IMR-90 (cell line): ENCODE results near the gene EXOC6B. TPM values are rescaled to one million over a fixed set of nuclear protein-coding genes. Genes with fewer than 3 reads are reported as not detected.
A peak's percentile ranks its signal among the peaks of the same experiment; 100 is the strongest.

Source experiments
- ATAC-seq: fragments of 200-7000 bp; cut with Tn5 transposase; 2 replicates; pipeline ENCODE4 v1.9.1; 2020; ENCODE audit warnings: low read depth, mild to moderate bottlenecking, moderate library complexity
- BruUV-seq: library from RNA; stranded (reverse); fragments of 400-500 nt; replicated peaks from 2 replicates; lab custom pipeline; 2021; lab: Mats Ljungman, UMichigan
- CTCF ChIA-PET: fragments of 300-600 bp; formaldehyde crosslinking; extraction: SDS; loops from one replicate; lab custom pipeline; 2021; ENCODE audit warnings: antibody characterized with exemption; lab: Yijun Ruan, JAX
- POLR2A ChIA-PET: fragments of 300-600 bp; sonication (Branson Sonifier 250); formaldehyde crosslinking; loops from one replicate; lab custom pipeline; 2022; ENCODE audit warnings: antibody characterized with exemption; ENCODE audit not compliant: unreplicated experiment; lab: Charles Lee
- DNase-seq: peaks from one replicate; pipeline ENCODE4 v3.0.0; 2013
- H2AFZ ChIP-seq: replicated peaks from 2 replicates; pipeline ENCODE3; 2013; ENCODE audit warnings: low read length, mild to moderate bottlenecking; ENCODE audit not compliant: poor library complexity
- H2AK5ac ChIP-seq: 2 replicates; pipeline ENCODE4 v1.6.1; 2013; ENCODE audit warnings: low read depth, low read length, inconsistent platforms
- H2AK9ac ChIP-seq: replicated peaks from 2 replicates; pipeline ENCODE3; 2013; ENCODE audit warnings: mild to moderate bottlenecking, low read depth, low read length, moderate library complexity; ENCODE audit not compliant: poor library complexity
- H2BK120ac ChIP-seq: 2 replicates; pipeline ENCODE4 v1.6.1; 2013; ENCODE audit warnings: low read depth, low read length, inconsistent platforms
- H2BK15ac ChIP-seq: 3 replicates; pipeline ENCODE4 v1.6.1; 2013; ENCODE audit warnings: low read depth, low read length, inconsistent platforms
- H2BK20ac ChIP-seq: 2 replicates; pipeline ENCODE4 v1.6.1; 2013; ENCODE audit warnings: low read depth, mild to moderate bottlenecking, inconsistent platforms, low read length, moderate library complexity
- H2BK5ac ChIP-seq: 2 replicates; pipeline ENCODE4 v1.6.1; 2013; ENCODE audit warnings: mild to moderate bottlenecking, low read depth, low read length, inconsistent platforms; ENCODE audit not compliant: poor library complexity, severe bottlenecking
- H3K14ac ChIP-seq: replicated peaks from 2 replicates; pipeline ENCODE4 v1.6.1; 2013; ENCODE audit warnings: low read depth, low read length, inconsistent platforms
- H3K18ac ChIP-seq: 2 replicates; pipeline ENCODE4 v1.6.1; 2013; ENCODE audit warnings: low read depth, low read length, control low read depth
- H3K23ac ChIP-seq: 2 replicates; pipeline ENCODE4 v1.6.1; 2013; ENCODE audit warnings: low read depth, low read length, inconsistent platforms
- H3K27ac ChIP-seq: 2 replicates; pipeline ENCODE4 v1.5.1; 2013; ENCODE audit warnings: mild to moderate bottlenecking, control low read depth, low read length; ENCODE audit not compliant: insufficient read depth
- H3K27me3 ChIP-seq: 2 replicates; pipeline ENCODE4 v1.6.1; 2013; ENCODE audit warnings: low read length; ENCODE audit not compliant: control insufficient read depth, insufficient read depth
- H3K36me3 ChIP-seq: 2 replicates; pipeline ENCODE4 v1.6.1; 2013; ENCODE audit warnings: low read length, mixed read lengths; ENCODE audit not compliant: control insufficient read depth, insufficient read depth
- H3K4ac ChIP-seq: 2 replicates; pipeline ENCODE4 v1.6.1; 2013; ENCODE audit warnings: low read depth, low read length, inconsistent platforms
- H3K4me1 ChIP-seq: 2 replicates; pipeline ENCODE4 v1.6.1; 2013; ENCODE audit warnings: low read length, mixed read lengths; ENCODE audit not compliant: control insufficient read depth, insufficient read depth
- H3K4me2 ChIP-seq: 2 replicates; pipeline ENCODE4 v1.6.1; 2013; ENCODE audit warnings: low read depth, mild to moderate bottlenecking, control low read depth, low read length, moderate library complexity
- H3K4me3 ChIP-seq: 2 replicates; pipeline ENCODE4 v1.5.1; 2013; ENCODE audit warnings: low read depth, mild to moderate bottlenecking, control low read depth, low read length, moderate library complexity; ENCODE audit not compliant: insufficient read depth
- H3K56ac ChIP-seq: 2 replicates; pipeline ENCODE4 v1.6.1; 2013; ENCODE audit warnings: low read length, inconsistent platforms; ENCODE audit not compliant: insufficient read depth; ENCODE audit errors: extremely low read depth
- H3K79me1 ChIP-seq, 2 experiments: 2 replicates each; pipeline ENCODE4 v1.6.1; 2013; ENCODE audit warnings: low read length in 2 of 2, inconsistent platforms in 1 of 2, low read depth in 1 of 2
- H3K9ac ChIP-seq: 2 replicates; pipeline ENCODE4 v1.6.1; 2013; ENCODE audit warnings: low read depth, low read length, control low read depth
- H3K9me1 ChIP-seq: 2 replicates; pipeline ENCODE4 v1.6.1; 2013; ENCODE audit warnings: low read length, inconsistent platforms; ENCODE audit not compliant: insufficient read depth
- H3K9me3 ChIP-seq: 2 replicates; pipeline ENCODE4 v1.6.1; 2013; ENCODE audit warnings: low read length; ENCODE audit not compliant: control insufficient read depth, insufficient read depth
- H4K20me1 ChIP-seq: 2 replicates; pipeline ENCODE4 v1.6.1; 2013; ENCODE audit warnings: low read length, inconsistent platforms; ENCODE audit not compliant: insufficient read depth
- H4K5ac ChIP-seq: 2 replicates; pipeline ENCODE4 v1.6.1; 2013; ENCODE audit warnings: mild to moderate bottlenecking, low read depth, low read length, control low read depth
- H4K8ac ChIP-seq, 2 experiments: 2 replicates each; pipeline ENCODE4 v1.6.1; 2013; ENCODE audit warnings: low read depth in 2 of 2, low read length in 2 of 2, control low read depth in 1 of 2, inconsistent platforms in 1 of 2
- H4K91ac ChIP-seq: 2 replicates; pipeline ENCODE4 v1.6.1; 2013; ENCODE audit warnings: low read depth, low read length, inconsistent platforms; ENCODE audit not compliant: insufficient read depth
- ELK1 ChIP-seq: fragments of 150-350 bp; IDR thresholded peaks from 2 replicates; pipeline ENCODE4 v1.6.1; 2016; ENCODE audit warnings: low read depth, mild to moderate bottlenecking, low read length, moderate library complexity, borderline replicate concordance
- RAD21 ChIP-seq: IDR thresholded peaks from 2 replicates; pipeline ENCODE4 v1.6.1; 2012; ENCODE audit warnings: low read length, improper control_type of control experiment
- WGBS, 2 experiments: methylation state at CpG; one replicate each; pipeline versions ENCODE4 v1.1.5 to v1.1.7; 2013; ENCODE audit warnings: missing lambda C conversion rate in 2 of 2; ENCODE audit not compliant: insufficient read length in 1 of 2; ENCODE audit errors: extremely low coverage in 2 of 2; 5-methylcytosine and 5-hydroxymethylcytosine counted together
- dilution Hi-C: fragments of 300-500 bp; cut with HindIII; formaldehyde crosslinking; loops from one replicate; pipeline ENCODE4 v1.14.3; 2018; ENCODE audit warnings: low sequenced_read_pairs; ENCODE audit not compliant: unreplicated experiment
- in situ Hi-C: fragments of 300-500 bp; cut with MboI; formaldehyde crosslinking; loops from 3 replicates; pipeline ENCODE4 v1.14.3; 2019; ENCODE audit warnings: low sequenced_read_pairs, inconsistent platforms, mixed read lengths
- intact Hi-C: fragments of 100-400 bp; cut with micrococcal nuclease; formaldehyde crosslinking; loops from 2 replicates; pipeline ENCODE4 v1.10.0; 2022
- polyA plus RNA-seq, 3 experiments: library from polyadenylated mRNA; depleted of rRNA; stranded (reverse); fragments of >200 nt; gene quantifications; 2 replicates each; pipeline ENCODE4 v1.2.3, GENCODE V29; 2012; ENCODE audit warnings: low replicate concordance in 1 of 3
- total RNA-seq: library from RNA; depleted of rRNA; stranded (reverse); fragments of >200 nt; gene quantifications from 2 replicates; pipeline ENCODE4 v1.2.3, GENCODE V29; 2012

Gene EXOC6B
- total and polyA plus RNA-seq, 2 of the 4 experiments (the other 2 are of a cell fraction) = 10.2 to 29.4 TPM

GRCh38 chr2:72681016-72681995, 144.5 kb downstream of the EXOC6B start:
- Histone ChIP-seq H3K4me2 (no peak overlapping the region), H4K91ac (no peak overlapping the region), H3K9me1 (peaks cover 2% of the 10 kb centered on the region; the same call in 1 of the 2 replicates), H3K4ac (no peak overlapping the region), H3K23ac (no peak overlapping the region), H2BK5ac (no peak overlapping the region), H2BK15ac (no peak overlapping the region), H3K27ac (no peak overlapping the region), H3K9ac (no peak overlapping the region), H4K5ac (no peak overlapping the region), H3K14ac (no peak overlapping the region), H4K20me1 (no peaks in the 10 kb centered on the region), H4K8ac (no peak overlapping the region), H2AK5ac (no peak overlapping the region), H3K27me3 (no peaks in the 10 kb centered on the region), H2AFZ (no peak overlapping the region), H3K56ac (no peak overlapping the region), H3K9me3 (no peaks in the 10 kb centered on the region), H3K18ac (no peak overlapping the region), H3K36me3 (no peaks in the 10 kb centered on the region), H2BK20ac (no peak overlapping the region), H2BK120ac (no peak overlapping the region), H2AK9ac (no peak overlapping the region), H3K4me3 (no peak overlapping the region), H3K79me1 (peaks cover 3 to 12% of the 10 kb centered on the region in 2 experiments; a peak in 2 of 4 replicates), H3K4me1 (peaks cover 4% of the 10 kb centered on the region)
- no CpG with 5 or more reads among the region's 3 CpGs for WGBS, 2 experiments
- CTCF ChIA-PET = interaction anchor here (0.6 kb wide), 1 partner anchor 530 kb away, joined by 5 read pairs; no protein-coding TSS in a partner anchor
- DNase-seq = peak; percentile 12
- dilution Hi-C loops = no loop called here
- POLR2A ChIA-PET = no interaction called here
- intact Hi-C loops = no loop called here
- TF ChIP-seq RAD21 (no peak), ELK1 (no peak)
- ATAC-seq = no peak
- BruUV-seq = no TSS peak
- in situ Hi-C loops = no loop called here
